Activated T-cell treated with anti-CD3 and anti-CD28 coated beads for 48 hours (primary cell): Measurements from ENCODE around the gene CKS1B.
A peak's percentile ranks its signal among the peaks of the same experiment; 100 is the strongest.

Experiments
- DNase-seq: peaks from one replicate; pipeline ENCODE4 v3.0.0-alpha.2; 2020; ENCODE audit warnings: low read depth

The CKS1B gene

GRCh38 chr1:154945962-154946850, 28.3 kb upstream of the CKS1B start:
- DNase-seq, result no peak

DNA sequence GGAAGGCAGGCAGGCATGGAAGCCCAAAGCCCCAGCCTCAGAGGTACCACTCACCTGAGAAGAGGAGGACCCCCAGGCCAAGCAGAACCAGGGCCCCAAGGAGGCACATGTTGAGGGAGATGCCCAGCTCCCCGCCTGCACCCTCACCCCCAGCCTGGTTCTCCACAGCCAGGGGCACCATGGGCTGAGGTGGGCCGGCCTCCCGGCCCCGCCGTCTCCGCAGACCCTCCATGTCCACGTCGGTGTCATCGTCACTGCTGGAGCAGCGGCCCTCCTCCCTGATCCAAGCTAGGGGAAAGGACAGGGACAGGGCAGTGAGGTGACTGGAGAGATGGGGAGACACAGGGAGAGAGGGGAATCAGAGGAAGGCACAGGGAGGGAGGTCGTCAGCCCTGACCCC, 26.4 kb upstream of the CKS1B start:
- DNase-seq, result no peak

DNA sequence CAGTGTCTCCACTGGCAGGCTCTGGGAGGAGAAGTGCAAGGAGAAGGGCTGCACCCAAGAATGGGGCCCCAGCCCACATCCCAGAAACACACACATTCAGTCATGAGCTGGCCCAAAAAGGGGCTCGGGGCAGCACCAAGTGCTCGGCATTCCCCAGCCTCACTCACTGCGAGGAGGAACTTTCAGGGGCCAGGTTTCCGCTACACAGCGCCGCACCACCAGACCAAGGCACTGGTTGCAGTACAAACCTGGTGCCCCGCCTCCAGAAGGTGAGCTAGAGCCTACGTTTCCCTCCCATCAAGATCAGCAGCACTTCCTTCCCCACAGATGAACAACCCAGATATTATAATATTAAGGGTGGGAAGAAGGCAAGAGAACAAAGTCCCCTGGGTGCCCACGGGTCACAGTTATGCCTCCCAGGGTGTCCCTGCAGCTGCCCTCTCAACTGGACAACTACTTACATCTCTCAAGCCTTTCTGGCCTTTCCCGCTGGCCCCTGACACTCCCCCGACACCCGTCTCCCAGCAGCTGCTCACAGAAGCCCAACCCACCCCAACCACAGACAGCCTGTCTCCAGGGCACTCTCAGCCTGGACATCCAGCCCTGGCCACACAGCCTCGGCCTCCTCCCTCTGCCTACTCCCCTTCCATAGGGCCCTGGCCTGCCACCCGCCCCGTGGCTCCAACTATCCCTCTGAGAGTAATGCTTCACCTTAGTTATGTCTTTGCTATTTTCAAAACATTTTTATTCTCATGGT, 22.4 kb upstream of the CKS1B start:
- DNase-seq, result peak; percentile 50

DNA sequence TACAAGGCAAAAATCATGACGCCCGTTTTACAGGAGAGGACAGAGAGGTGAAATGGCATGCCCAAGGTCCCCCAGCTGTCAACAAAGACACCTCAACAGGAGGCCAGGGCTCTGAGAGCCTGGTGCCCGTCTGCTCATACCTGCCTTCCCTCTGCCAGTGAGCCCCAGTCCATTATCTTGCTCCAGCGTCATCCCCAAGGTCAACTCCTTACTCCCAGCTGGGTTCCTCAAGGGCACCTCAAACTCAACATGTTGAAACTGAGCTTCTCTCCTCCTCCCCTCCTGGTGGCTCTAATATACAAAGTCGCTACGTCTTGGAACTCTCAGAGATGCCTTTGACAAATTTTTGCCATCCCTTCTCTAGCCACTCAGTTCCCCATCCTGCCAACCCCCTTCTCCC, 21.8 kb upstream of the CKS1B start:
- no peak for DNase-seq

DNA sequence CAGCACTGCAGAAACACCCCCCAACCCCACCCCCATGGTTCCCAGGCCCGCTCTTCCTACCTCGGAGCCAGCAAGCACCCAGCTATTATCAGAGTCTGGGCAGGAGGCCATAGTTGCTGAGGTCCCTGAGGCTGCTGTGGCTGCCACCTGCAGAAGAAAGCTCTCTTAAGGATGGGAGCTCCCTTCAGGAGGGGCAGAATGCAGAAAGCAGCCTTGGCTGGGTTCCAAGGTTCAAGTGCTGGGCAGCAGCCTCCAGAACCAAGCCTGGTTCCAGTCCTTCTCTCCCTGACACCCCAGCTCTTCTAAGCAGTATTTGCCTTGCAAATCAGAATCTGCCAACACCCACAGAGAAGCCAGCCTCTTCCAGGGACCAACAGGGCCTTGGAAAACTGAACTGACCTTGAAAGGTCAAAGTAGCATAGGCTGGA, 20.9 kb upstream of the CKS1B start:
- no peak for DNase-seq

GRCh38 chr1:154954541-154954940, 19.9 kb upstream of the CKS1B start:
- no peak for DNase-seq

DNA sequence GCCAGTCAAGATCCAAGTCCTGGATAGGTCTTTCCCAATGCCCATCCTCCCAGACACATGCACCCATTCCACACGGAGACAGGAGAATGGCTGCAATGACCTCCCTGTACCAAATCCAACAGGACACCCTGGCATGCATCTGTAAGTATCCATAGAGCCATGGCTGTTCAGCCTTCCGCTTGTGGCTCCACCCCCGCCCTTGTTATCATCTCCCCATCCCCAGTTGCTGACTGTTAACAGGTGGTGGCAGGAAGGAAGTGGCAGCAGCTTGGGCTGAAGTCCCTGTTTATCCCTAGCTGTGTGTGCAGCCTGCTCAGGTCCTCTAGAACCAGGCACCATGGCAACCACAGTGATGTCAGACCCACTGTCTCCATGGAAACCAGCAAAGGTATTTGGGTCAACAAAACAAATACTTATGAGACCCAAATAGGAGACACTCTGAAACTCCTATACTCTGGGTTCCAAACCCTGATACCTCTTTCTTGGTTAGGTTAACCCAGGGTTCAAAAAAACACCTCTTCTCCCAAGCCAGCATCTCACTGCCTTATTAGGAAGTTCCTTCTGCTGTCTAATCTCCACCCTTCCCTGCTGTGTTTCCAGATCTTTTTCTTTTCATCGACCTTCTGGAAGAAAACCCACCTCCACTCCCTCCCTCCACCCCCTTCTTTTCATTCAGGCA, 19.3 kb upstream of the CKS1B start:
- peak; percentile 66 for DNase-seq

DNA sequence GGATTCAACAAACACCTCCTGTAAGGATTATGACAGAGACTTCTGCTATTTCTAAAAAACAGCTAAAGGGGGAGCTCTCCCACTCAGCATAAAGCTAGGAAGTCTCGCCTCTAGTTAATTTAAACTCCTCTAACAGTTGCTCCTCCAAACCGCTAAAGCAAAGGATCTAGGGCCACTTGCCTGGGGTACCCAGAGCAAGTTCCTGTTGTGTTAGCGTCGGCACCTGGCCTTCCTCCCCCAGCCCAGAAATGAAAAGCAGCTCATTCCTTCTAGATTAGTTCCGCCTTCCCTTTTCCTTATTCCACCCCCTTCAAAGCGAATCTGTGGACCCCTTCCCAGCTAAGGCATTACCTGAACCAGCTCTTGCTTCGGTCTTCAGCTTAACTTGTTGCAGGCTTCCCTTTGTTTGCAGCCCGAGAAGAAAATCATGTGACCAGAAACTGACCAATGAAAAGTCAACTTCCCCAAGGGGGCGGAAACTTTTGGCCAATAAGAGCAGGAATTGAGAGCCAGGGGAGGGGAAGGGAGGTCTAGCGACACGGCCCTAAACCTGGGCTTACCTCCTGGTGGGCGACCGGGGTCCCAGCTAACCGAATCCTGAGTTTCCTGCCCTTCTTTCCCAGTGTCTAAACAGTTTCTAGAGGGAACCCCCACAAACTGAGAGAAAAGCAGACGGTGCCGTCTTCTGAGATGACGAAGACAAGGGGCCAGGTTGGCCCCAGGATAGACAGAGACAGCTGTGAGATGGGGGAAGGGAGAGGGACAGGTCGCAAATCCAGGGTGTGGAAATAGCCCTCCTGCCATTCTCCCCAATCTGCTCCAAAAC, 18.6 kb upstream of the CKS1B start, which contains the start of gene PBXIP1:
Gene PBXIP1 (minus strand): TSS at position 382 of the 826 bp plus-strand sequence. CDS start 2,378 bp downstream, outside the sequence.
- peak; percentile 69 for DNase-seq

DNA sequence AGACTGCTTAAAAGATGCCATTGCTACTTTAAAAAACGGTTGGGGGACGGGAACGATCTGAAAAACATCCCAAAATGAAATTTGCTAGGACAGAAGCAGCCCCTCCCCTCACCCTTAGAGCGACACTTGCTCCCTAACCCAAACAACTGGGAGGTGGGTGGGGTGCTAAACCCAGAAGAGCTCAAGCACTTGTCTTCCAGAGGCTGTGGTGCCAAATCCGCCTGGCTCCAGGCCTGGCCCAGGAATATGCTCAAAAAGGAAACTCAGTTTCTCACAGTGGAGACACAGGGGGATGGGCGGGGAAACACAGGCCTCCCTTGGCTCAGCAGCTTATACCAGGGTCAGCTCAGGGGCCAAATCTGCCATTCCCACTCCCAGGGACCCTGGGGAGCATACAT, 17.9 kb upstream of the CKS1B start:
- DNase-seq, result no peak

DNA sequence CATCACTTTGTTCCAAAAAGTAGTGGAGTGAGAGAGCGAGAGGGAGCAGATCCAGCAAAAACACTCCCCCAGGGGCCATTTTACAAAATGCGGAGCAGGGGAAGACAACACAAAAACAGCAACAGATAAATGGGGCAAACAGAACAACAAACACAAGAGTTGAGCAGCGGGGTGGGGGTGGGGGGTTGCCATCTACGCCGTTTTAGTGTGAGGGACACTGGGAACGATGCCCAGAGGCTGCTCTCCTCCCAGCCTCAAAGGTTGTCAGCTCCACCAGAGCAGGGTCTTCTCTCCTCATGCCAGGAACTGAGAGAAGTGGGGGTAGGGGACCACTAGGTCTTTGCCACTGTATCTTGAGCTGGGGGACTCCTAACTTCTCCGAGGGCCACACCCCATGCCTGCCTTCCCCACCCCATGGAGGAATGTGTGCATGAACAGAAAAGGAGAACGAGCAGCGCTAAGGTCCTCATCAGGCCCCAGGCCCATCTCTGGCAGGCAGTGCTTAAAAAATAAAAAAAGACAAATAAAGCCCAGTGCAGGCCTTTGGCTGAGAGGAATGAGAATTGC, 17.3 kb upstream of the CKS1B start:
- DNase-seq, result no peak

DNA sequence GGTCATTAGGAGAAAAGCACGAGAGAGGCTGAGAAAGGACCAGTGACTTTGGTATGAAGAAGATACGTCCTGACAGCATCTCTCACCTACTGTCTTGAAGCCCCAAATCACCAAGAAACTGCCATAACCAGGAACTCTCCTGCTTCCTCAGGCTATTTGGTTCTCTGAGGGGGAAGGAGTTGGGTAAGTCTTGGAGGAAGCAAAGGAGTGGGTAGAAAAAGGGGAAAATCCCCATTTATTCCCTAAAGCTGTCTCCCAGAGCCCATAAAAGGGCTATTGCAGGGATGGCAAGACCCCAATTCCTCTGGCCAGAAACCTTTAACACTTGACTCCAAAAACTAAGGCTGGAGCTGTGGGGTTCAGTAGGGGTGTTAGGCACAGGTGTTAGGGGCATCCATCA, 16.4 kb upstream of the CKS1B start:
- DNase-seq, result no peak

DNA sequence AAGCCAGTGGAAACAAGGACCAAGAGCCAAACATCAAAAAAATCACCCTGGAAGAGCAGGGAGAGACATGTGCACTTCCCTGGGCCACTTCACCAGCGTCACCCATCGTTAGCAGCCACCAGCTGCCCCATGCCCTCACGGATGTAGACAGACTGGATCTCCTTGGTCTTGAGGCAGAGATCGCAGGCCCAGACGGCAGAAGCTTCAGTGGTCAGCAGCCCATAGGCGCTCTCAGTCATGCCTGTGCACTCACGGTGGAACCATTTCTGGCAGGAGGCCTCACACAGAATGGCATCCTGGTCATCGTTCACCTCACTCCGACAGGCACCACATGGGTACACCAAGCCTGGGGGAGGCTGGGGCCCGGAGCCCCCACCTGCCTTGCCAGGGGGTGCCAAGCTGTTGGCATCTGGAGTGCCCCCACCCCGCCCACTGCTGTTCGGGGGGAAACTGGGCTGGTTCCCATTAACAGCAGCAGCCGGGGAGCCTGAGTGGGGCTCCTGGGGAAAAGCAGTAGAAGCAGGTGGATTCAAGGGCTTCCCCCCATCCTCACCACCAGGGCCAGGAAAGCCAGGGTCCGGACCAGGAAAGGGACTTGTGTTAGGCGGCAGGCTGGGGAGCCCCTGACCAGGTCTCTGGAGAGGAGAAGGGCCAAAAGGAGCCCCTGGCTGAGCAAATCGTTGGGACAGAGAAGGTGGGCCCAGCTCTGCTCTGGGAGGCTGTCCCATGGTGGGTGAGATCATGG, 15.6 kb upstream of the CKS1B start:
- no peak for DNase-seq

DNA sequence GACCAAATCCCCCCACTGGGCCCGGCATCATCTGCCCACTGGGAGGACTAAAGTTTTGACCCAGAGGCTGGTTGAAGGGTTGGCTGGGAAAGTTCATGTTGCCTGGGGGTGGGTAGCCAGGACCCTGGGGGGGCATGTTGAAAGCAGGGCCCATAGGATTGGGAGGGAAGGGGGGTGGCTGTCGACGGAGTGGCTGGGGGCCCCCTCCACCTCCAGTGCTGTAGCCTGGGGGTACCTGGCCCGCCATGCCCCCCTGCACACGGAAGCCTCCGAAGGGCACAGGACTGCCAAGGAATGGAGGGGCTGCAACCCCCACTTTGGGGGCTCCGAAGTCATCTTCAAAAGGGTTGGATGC, 15.1 kb upstream of the CKS1B start:
- DNase-seq, result no peak

- no peak for DNase-seq
These were observed 13.9 kb upstream of the CKS1B start for GRCh38 chr1:154960446-154961136.

DNA sequence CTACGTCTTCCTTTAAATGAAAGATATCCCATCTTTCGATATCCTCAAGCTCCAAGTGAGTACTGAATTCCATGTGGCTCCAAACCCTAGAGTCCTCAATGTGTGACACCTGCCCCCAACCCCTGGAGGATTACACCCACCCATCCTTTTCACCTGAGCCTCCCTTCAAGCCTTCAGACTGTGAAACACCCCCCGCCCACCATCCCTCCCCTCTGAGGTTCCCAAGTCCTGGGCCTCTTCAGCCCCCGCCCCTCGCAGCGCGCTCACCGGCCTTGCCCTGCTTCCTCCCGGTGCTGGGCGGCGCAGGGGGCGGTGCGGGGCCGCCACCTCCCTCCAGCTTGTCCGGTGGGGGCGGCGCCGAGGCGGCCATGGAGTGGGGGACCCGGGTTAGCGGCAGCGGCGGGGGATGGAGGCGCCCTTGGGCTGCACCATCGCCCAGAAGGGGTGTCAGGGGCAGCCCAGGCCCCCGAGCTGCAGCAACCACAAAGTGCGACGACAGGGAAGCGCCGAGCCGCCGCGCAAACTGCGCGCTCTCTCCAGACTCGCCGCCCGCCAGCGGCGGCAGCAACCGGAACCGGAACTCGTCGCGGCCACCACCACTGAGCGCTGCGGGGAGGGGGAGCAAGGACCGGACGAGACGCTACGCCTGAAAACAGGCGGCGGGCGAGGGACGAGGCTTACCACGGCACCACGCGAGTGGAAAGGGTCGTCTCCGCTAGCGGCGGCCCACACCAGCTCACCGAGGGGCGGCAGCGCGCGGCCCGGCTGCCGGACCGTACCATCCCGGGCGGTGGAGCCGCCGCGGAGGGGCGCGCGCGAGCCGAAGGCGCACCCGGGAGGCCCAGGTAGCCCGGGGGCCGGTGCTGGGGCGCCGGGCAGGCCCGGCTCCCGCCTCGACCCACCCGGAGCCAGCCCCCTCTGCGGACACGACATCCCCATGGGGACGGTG, 13.0 kb upstream of the CKS1B start, which contains the start of gene PYGO2:
Gene PYGO2 (minus strand): TSS at position 576 of the 949 bp plus-strand sequence. CDS start 206 bp downstream, at position 370.
- peak; percentile 83 for DNase-seq

GRCh38 chr1:154962156-154962749, 12.2 kb upstream of the CKS1B start:
- DNase-seq, result no peak

DNA sequence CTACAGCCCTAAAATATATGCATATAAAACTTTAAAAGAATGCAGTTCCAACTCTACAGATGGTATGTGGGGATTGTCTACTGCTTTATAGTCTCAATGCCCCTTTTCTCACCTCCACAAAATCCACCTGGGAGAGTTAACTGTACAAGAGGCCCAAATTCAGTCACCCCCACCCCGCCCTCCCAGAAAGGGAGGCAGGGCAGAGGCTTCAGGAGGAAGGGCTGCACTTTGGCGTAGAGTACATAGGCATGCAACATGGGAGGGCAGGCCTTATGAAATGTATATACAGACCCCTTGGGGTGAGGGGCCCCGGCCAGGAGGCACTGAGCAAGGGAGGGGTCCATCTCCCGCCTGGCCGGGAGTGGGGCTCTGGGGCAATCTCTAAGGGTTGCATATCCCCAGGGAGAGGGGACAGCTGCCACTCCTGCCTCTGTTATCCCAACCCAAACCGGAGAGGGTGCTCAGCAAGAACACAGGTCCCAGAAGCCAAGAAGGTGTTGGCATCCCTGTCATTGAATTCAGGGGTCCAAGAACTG, 11.6 kb upstream of the CKS1B start:
- no peak for DNase-seq

GRCh38 chr1:154963643-154964042, 10.8 kb upstream of the CKS1B start:
- DNase-seq, result no peak
